ENCODE data around the gene ATP2B2. TPM values are rescaled to one million over a fixed set of nuclear protein-coding genes. Genes with fewer than 3 reads are reported as not detected.
A peak's percentile ranks its signal among the peaks of the same experiment; 100 is the strongest.

Gene ATP2B2
- total RNA-seq, 1 donor from 2014 or later, result not detected

DNA sequence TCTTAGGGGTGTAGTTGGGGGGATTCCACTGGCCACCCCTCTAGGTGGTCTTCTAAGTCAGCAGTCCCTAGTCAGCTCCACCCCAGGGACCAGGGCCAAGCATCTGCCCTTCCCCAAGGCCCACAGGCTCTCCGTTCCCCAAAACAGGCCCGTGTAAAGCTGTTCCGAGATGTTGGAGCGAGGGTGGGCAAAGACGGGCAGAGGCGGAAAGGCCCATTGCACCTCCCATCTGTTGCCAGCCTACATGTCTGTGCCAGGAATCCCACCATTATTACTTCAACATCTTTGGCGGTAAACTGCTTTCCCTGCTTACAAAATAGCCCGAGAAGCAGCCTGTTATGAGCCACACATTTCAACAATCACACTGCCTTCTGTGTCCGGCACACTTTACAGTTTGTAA, 1.9 kb upstream of the ATP2B2 start:
- no peak for DNase-seq (ENCODE audit: low spot score)
- Histone ChIP-seq H3K36me3 (no peaks in the 10 kb centered on the region), H3F3A (ENCODE audit: low read depth) (no peaks in the 10 kb centered on the region), H3K4me3 (no peak overlapping the region), H3K4me2 (no peak overlapping the region), H3K79me2 (ENCODE audit: low read depth) (no peaks in the 10 kb centered on the region), H3K9me3 (ENCODE audit: low read depth) (no peaks in the 10 kb centered on the region), H4K20me1 (ENCODE audit: low read depth) (no peaks in the 10 kb centered on the region), H3K27me3 (peaks cover 22% of the 10 kb centered on the region), H3K4me1 (peaks cover 9% of the 10 kb centered on the region), H3K9ac (no peak overlapping the region), H3K27ac (no peak overlapping the region), H2AFZ (replicated peaks) (no peak overlapping the region)
- Mint-ChIP-seq H3K36me3 (no peaks in the 10 kb centered on the region), H3K4me3 (no peak overlapping the region), H3K4me1 (peaks cover 15% of the 10 kb centered on the region), H3K9me3 (no peaks in the 10 kb centered on the region), H3K27ac (no peak overlapping the region), H3K27me3 (ENCODE audit: insufficient read depth, low read depth) (peaks cover 6% of the 10 kb centered on the region)
- no peak for TF ChIP-seq EZH2phosphoT487 (IDR thresholded peaks at IDR 0.05)

DNA sequence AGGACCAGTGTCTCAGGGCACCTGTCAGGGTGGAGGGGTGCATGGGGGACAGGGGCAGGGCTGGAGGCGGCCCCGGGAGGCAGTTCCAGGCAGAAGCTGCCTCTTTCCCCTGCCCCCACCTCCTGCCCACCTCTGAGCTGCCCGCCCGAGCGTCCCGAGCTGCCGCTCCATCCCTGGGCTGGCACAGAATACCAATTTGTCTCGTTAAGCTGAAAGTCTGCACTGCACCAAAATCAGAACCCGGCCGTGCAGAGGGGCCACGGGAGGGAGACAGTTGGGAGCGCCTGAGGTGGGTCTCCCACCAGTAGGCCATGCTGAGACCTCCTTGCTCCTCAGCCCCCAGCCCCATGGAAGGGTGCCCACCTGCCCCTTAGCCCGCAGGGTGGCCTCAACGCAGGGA, 1.3 kb upstream of the ATP2B2 start:
- peaks cover 22% of the 10 kb centered on the region for H3K27me3 ChIP-seq
- no peak overlapping the region for H3K9ac ChIP-seq
- H3K9me3 ChIP-seq (ENCODE audit: low read depth), result no peaks in the 10 kb centered on the region
- Mint-ChIP-seq H3K4me3 (no peak overlapping the region), H3K27ac (no peak overlapping the region), H3K27me3 (ENCODE audit: insufficient read depth, low read depth) (peaks cover 5% of the 10 kb centered on the region), H3K36me3 (no peaks in the 10 kb centered on the region), H3K4me1 (peaks cover 15% of the 10 kb centered on the region), H3K9me3 (no peaks in the 10 kb centered on the region)
- no peak for TF ChIP-seq EZH2 (IDR thresholded peaks at IDR 0.05)
- TF ChIP-seq EZH2phosphoT487 (IDR thresholded peaks at IDR 0.05), result no peak
- no peak for TF ChIP-seq CTCF (IDR thresholded peaks at IDR 0.05)
- H3K4me2 ChIP-seq, result no peak overlapping the region
- H3K36me3 ChIP-seq, result no peaks in the 10 kb centered on the region
- H3K4me3 ChIP-seq, result no peak overlapping the region
- H3K27ac ChIP-seq, result no peak overlapping the region
- no peak overlapping the region for H2AFZ ChIP-seq (replicated peaks)
- H3K4me1 ChIP-seq, result peaks cover 9% of the 10 kb centered on the region
- no peak for DNase-seq (ENCODE audit: low spot score)
- no peaks in the 10 kb centered on the region for H4K20me1 ChIP-seq (ENCODE audit: low read depth)
- no peaks in the 10 kb centered on the region for H3F3A ChIP-seq (ENCODE audit: low read depth)
- no peaks in the 10 kb centered on the region for H3K79me2 ChIP-seq (ENCODE audit: low read depth)

DNA sequence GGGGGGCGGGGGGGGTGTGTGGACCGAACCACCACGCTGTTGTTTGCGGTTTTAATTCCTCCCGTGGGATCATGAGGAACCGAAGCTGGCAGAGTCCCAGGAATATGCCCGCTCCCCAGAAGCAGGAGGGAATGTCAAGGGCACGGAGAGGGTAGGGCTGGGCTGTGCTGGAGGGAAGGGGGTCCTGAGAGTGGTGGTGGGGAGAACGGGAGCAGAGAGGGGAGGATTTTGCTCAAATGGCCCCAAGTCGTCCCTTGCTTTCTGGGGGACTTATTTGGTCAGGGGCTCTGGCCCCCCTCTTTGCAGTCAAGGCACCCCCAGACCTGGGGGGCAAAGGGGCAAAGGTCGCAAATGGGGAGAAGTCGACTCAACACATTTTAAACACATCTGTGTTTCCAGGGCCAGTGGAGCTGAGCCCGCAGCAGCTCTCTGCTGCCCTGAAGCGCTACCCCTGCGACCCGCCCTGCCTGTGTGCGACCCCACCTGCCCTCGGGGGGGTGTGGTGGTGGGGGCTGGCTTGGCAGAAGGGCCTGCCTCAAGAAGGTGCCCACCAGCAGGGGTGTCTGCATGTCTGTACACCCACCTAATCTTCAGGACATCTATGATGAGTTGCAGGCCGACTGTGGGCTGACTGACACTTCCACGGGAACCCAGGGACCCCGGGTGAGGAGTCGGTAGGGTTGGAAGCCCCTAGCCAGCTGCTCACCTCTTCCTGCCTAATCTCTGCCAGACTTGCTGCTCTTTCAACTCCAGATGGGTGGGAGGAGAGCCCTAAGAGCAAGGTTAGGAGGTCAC, 602 bp upstream of the ATP2B2 start:
- no peak overlapping the region for H3K27ac ChIP-seq
- H3K9me3 Mint-ChIP-seq, result no peaks in the 10 kb centered on the region
- H3K4me3 Mint-ChIP-seq, result peak overlapping the region; percentile 75
- peak overlapping the region; percentile 48 for H3K4me3 ChIP-seq
- H3K27ac Mint-ChIP-seq, result no peak overlapping the region
- peaks cover 22% of the 10 kb centered on the region for H3K27me3 ChIP-seq
- no peak overlapping the region for H2AFZ ChIP-seq (replicated peaks)
- no peak for DNase-seq (ENCODE audit: low spot score)
- no peak overlapping the region for H3K9ac ChIP-seq
- H3K36me3 Mint-ChIP-seq, result no peaks in the 10 kb centered on the region
- no peaks in the 10 kb centered on the region for H3K79me2 ChIP-seq (ENCODE audit: low read depth)
- no peaks in the 10 kb centered on the region for H3K36me3 ChIP-seq
- TF ChIP-seq EZH2 (IDR thresholded peaks at IDR 0.05), result no peak
- TF ChIP-seq EZH2phosphoT487 (IDR thresholded peaks at IDR 0.05), result no peak
- no peak for TF ChIP-seq CTCF (IDR thresholded peaks at IDR 0.05)
- H4K20me1 ChIP-seq (ENCODE audit: low read depth), result no peaks in the 10 kb centered on the region
- H3K4me1 Mint-ChIP-seq, result peaks cover 15% of the 10 kb centered on the region
- H3K4me2 ChIP-seq, result peak overlapping the region; percentile 79
- H3K9me3 ChIP-seq (ENCODE audit: low read depth), result no peaks in the 10 kb centered on the region
- no peaks in the 10 kb centered on the region for H3F3A ChIP-seq (ENCODE audit: low read depth)
- peaks cover 5% of the 10 kb centered on the region for H3K27me3 Mint-ChIP-seq (ENCODE audit: insufficient read depth, low read depth)
- H3K4me1 ChIP-seq, result peaks cover 9% of the 10 kb centered on the region
